Measurements from ENCODE around the gene TBC1D19. TPM values are rescaled to one million over a fixed set of nuclear protein-coding genes. Genes with fewer than 3 reads are reported as not detected.

TBC1D19 gene
- total RNA-seq, 4 donors from 2014 or later: 19.8 to 23.4 (median 20.7) TPM

GRCh38 chr4:26793735-26794134 lies 209.9 kb downstream of the TBC1D19 start:
- Histone ChIP-seq H3K4me3 (no peak overlapping the region), H3K27me3 (no peaks in the 10 kb centered on the region), H3K27ac (no peak overlapping the region), H3K4me1 (no peaks in the 10 kb centered on the region), H3K36me3 (no peaks in the 10 kb centered on the region), H3K9me3 (no peaks in the 10 kb centered on the region)
- TF ChIP-seq EP300 (IDR thresholded peaks at IDR 0.05) (no peak), POLR2A (IDR thresholded peaks at IDR 0.05) (no peak)
- TF ChIP-seq, protein P1, sequence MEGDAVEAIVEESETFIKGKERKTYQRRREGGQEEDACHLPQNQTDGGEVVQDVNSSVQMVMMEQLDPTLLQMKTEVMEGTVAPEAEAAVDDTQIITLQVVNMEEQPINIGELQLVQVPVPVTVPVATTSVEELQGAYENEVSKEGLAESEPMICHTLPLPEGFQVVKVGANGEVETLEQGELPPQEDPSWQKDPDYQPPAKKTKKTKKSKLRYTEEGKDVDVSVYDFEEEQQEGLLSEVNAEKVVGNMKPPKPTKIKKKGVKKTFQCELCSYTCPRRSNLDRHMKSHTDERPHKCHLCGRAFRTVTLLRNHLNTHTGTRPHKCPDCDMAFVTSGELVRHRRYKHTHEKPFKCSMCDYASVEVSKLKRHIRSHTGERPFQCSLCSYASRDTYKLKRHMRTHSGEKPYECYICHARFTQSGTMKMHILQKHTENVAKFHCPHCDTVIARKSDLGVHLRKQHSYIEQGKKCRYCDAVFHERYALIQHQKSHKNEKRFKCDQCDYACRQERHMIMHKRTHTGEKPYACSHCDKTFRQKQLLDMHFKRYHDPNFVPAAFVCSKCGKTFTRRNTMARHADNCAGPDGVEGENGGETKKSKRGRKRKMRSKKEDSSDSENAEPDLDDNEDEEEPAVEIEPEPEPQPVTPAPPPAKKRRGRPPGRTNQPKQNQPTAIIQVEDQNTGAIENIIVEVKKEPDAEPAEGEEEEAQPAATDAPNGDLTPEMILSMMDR (IDR thresholded peaks at IDR 0.05): no peak
- no peak for DNase-seq (ENCODE audit: low spot score in 2 of 2)
- 96 to 98% methylated on average over 2 of the region's 2 CpGs for WGBS, 2 donors

- H3K27ac ChIP-seq: no peak overlapping the region
- H3K4me1 ChIP-seq: no peaks in the 10 kb centered on the region
- TF ChIP-seq EP300 (IDR thresholded peaks at IDR 0.05) (no peak), POLR2A (IDR thresholded peaks at IDR 0.05) (no peak)
- TF ChIP-seq, protein P1 (IDR thresholded peaks at IDR 0.05): no peak
- no peak overlapping the region for H3K4me3 ChIP-seq
- 60 to 77% methylated on average over 3 of the region's 3 CpGs for WGBS, 2 donors
- peaks cover 0 to 5% (median 0%) of the 10 kb centered on the region in 4 donors for H3K9me3 ChIP-seq
- no peak for DNase-seq (ENCODE audit: low spot score in 2 of 2)
- no peaks in the 10 kb centered on the region for H3K36me3 ChIP-seq
- H3K27me3 ChIP-seq: no peaks in the 10 kb centered on the region
Observed at GRCh38 chr4:26796081-26796480, 212.2 kb downstream of the TBC1D19 start.

DNA sequence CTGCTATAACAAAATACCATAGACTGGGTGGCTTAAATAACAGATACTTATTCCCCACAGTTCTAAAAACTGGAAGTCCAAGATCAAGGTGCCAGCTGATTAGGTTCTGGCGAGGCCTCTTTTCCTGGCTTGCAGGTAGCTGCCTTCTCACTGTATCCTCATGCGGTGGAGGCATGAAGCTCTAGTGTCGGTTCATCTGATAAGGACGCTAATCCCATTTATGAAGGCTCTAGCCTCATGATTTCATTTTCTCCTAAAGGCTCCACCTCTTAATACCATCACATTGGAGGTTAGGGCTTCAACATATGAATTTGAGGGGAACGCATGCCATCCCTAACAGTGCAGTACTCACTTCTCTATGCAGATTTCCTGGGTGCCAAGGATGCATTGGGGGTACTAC lies 218.9 kb downstream of the TBC1D19 start:
- H3K4me1 ChIP-seq: no peaks in the 10 kb centered on the region
- 89 to 95% methylated on average over 5 of the region's 5 CpGs for WGBS, 2 donors
- H3K9me3 ChIP-seq: peaks cover 0 to 5% (median 0%) of the 10 kb centered on the region in 4 donors
- TF ChIP-seq EP300 (IDR thresholded peaks at IDR 0.05): no peak
- TF ChIP-seq, protein P1 (IDR thresholded peaks at IDR 0.05): no peak
- TF ChIP-seq POLR2A (IDR thresholded peaks at IDR 0.05): no peak
- DNase-seq (ENCODE audit: low spot score in 2 of 2): no peak
- no peak overlapping the region for H3K27ac ChIP-seq
- H3K27me3 ChIP-seq: no peaks in the 10 kb centered on the region
- no peaks in the 10 kb centered on the region for H3K36me3 ChIP-seq
- no peak overlapping the region for H3K4me3 ChIP-seq

GRCh38 chr4:26803211-26803861 lies 219.5 kb downstream of the TBC1D19 start:
- Histone ChIP-seq H3K4me3 (no peak overlapping the region), H3K27me3 (no peaks in the 10 kb centered on the region), H3K36me3 (no peaks in the 10 kb centered on the region), H3K27ac (no peak overlapping the region), H3K4me1 (no peaks in the 10 kb centered on the region), H3K9me3 (peaks cover 0 to 5% (median 0%) of the 10 kb centered on the region in 4 donors)
- DNase-seq (ENCODE audit: low spot score in 2 of 2): no peak
- TF ChIP-seq EP300 (IDR thresholded peaks at IDR 0.05) (no peak), POLR2A (IDR thresholded peaks at IDR 0.05) (no peak)
- TF ChIP-seq, protein P1 (IDR thresholded peaks at IDR 0.05): no peak
- WGBS, 2 donors: 27 to 34% methylated on average over 9 of the region's 9 CpGs

- H3K9me3 ChIP-seq: peaks cover 0 to 3% (median 0%) of the 10 kb centered on the region in 4 donors
- 86 to 91% methylated on average over 26 of the region's 26 CpGs for WGBS, 2 donors
- no peaks in the 10 kb centered on the region for H3K27me3 ChIP-seq
- no peak overlapping the region for H3K27ac ChIP-seq
- TF ChIP-seq POLR2A (IDR thresholded peaks at IDR 0.05) (no peak), EP300 (IDR thresholded peaks at IDR 0.05) (no peak)
- TF ChIP-seq, protein P1 (IDR thresholded peaks at IDR 0.05): no peak
- H3K36me3 ChIP-seq: no peaks in the 10 kb centered on the region
- no peak overlapping the region for H3K4me3 ChIP-seq
- DNase-seq (ENCODE audit: low spot score in 2 of 2): no peak
- H3K4me1 ChIP-seq: no peaks in the 10 kb centered on the region
Observed at GRCh38 chr4:26804451-26804850, 220.6 kb downstream of the TBC1D19 start.

Data from tibial nerve (tissue), 4 donors.